GM10248 (cell line): ENCODE measurements around the gene TAS2R10.

Source experiments
- CTCF ChIA-PET: fragments of 300-600 bp; sonication (Branson Sonifier 250); formaldehyde crosslinking; extraction: SDS; loops from one replicate; lab custom pipeline; 2021; ENCODE audit warnings: antibody characterized with exemption; lab: Yijun Ruan, JAX
- POLR2A ChIA-PET: fragments of 350-650 bp; sonication (Branson Sonifier 250); formaldehyde crosslinking; extraction: SDS; loops from one replicate; lab custom pipeline; 2020; ENCODE audit warnings: antibody characterized with exemption; lab: Yijun Ruan, JAX
- DNase-seq: peaks from one replicate; pipeline ENCODE4 v3.0.0; 2012; ENCODE audit errors: extremely low spot score
- CTCF ChIP-seq: IDR thresholded peaks from 2 replicates; pipeline ENCODE4 v1.5.1; 2012; ENCODE audit warnings: mild to moderate bottlenecking, low read depth; ENCODE audit errors: extremely low read depth, missing control alignments, control extremely low read depth

TAS2R10 gene

GRCh38 chr12:10826258-10826657 lies at the start of gene TAS2R10:
TSS of gene TAS2R10 (minus strand) at chr12:10826358. CDS start at chr12:10826269, 89 bp downstream.
- ChIA-PET CTCF (interaction anchor here (1.1 to 1.6 kb wide), 2 partner anchors 10 to 28 kb away, joined by 4 read pairs; no protein-coding TSS in a partner anchor), POLR2A (no interaction called here)
- TF ChIP-seq CTCF, result no peak
- DNase-seq, result no peak

- no peak for TF ChIP-seq CTCF
- ChIA-PET POLR2A (no interaction called here), CTCF (interaction anchor here (1.5 kb wide), 1 partner anchor 19 kb away, joined by 3 read pairs; no protein-coding TSS in a partner anchor)
- DNase-seq, result no peak
Observed at GRCh38 chr12:10873378-10873777, 47.2 kb upstream of the TAS2R10 start.

- POLR2A ChIA-PET, result no interaction called here
- DNase-seq, result no peak
- TF ChIP-seq CTCF, result no peak
- CTCF ChIA-PET, result interaction anchor here (1.0 kb wide), 1 partner anchor 11 kb away, joined by 3 read pairs; no protein-coding TSS in a partner anchor
Observed at GRCh38 chr12:10867381-10867780, 41.2 kb upstream of the TAS2R10 start.

- ChIA-PET CTCF (interaction anchor here (1.2 kb wide), 1 partner anchor 624 kb away, joined by 3 read pairs; no protein-coding TSS in a partner anchor), POLR2A (no interaction called here)
- TF ChIP-seq CTCF, result no peak
- no peak for DNase-seq
Observed at GRCh38 chr12:10863512-10864218, 37.5 kb upstream of the TAS2R10 start.

- DNase-seq, result no peak
- ChIA-PET POLR2A (no interaction called here), CTCF (no interaction called here)
- no peak for TF ChIP-seq CTCF
Observed at GRCh38 chr12:10861366-10861765, 35.2 kb upstream of the TAS2R10 start.

- CTCF ChIA-PET, result interaction anchor here (1.4 kb wide), 1 partner anchor 12 kb away, joined by 3 read pairs; no protein-coding TSS in a partner anchor
- no peak for DNase-seq
- POLR2A ChIA-PET, result no interaction called here
- no peak for TF ChIP-seq CTCF
Observed at GRCh38 chr12:10855807-10856206, 29.6 kb upstream of the TAS2R10 start.
